Activated T-cell treated with anti-CD3 and anti-CD28 coated beads for 1 hour (primary cell): ENCODE data around the gene ENTHD1.
"Not testable (repeated sequence)": the region's sequence is repeated elsewhere in the genome, so short reads cannot be mapped to it uniquely, and the experiment has no call there.

ENCODE experiments used
- DNase-seq: peaks from one replicate; pipeline ENCODE4 v3.0.0-alpha.2; 2020; ENCODE audit warnings: low read depth

Gene ENTHD1

GRCh38 chr22:39924286-39924685 is 30.7 kb upstream of the ENTHD1 start:
- no peak for DNase-seq

GRCh38 chr22:39923696-39924095 is 30.1 kb upstream of the ENTHD1 start:
- no peak for DNase-seq

DNA sequence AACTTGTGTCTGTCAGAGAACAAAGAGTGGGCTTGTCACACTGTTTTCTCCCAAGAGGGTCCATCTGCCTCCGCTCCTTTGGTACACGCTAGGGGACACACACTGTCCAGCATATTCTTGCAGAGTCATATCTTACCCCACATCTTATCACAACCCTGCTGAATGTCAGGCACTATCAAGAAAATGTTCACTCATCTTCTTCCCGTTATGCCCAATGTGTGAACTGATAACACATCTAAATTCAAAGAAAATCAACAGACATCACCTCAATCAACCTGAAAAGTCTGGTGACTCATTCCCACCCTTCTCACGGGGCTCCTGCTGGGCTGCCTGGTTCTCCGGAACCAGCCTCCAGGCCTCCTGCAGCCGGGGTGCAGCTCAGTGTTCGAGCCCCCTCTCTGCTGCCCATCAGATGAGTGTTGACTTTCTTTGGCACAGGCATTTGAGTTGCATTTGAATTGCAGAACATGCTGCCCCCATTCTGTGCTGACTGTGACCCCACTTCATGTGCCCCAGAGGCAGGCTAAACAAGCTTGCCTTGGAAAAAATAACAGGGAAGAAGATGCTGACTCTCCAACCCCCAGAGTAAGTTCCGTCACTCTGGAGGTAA is 26.7 kb upstream of the ENTHD1 start:
- no peak for DNase-seq

DNA sequence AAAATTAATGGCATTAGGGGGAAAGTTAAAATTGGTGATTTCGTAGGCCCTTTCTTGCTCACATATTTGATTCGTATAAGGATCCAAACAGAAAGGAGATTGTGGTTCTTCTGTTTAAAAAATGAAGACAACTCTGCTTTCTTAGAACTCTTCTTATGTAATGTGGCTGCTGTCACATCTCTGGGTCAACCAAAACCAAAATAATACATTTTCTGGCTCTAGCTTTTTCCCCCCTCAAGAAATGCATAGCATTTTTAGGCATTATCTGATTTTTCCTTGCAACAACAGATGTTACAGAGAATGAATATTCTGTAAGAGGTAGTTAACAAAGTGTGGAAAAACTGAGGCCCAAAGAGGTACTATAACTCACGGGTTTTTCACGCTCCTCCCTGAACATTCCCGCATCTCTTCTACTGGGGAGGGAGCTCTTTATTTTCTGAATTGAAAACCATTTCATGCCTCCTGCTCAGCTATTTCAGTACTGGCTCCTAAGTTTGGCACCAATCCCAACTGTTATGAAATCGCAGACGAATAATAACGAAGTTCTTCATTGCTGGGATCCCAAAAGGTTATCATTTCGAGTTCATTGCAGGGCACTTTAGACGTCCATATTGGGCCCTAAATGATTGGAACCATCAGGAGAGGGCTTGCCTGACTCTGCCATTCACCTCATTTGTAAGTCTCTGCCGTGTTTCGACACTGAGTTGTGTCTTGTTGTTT is 24.4 kb upstream of the ENTHD1 start:
- no peak for DNase-seq

DNA sequence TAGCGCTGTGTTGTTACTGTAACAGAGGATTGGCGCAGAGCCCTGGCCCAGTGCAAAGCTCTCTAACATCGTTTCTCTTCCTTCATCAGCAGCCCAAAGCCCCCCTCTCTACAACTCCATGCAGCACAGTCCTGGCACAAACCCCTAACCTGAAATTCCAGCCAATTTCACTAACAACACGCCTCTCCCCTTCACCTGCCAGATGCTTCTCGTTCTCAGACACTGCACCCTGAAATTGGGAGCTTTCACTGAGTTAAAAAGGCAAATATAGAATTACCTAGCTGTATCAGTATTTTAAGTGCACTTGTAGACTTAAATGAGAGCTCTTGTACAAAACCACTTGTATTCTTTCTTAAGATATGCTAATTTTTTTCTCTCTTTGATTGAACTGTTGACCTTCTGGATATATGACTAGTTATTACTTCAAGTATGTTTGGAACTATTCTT is 23.7 kb upstream of the ENTHD1 start:
- no peak for DNase-seq

DNA sequence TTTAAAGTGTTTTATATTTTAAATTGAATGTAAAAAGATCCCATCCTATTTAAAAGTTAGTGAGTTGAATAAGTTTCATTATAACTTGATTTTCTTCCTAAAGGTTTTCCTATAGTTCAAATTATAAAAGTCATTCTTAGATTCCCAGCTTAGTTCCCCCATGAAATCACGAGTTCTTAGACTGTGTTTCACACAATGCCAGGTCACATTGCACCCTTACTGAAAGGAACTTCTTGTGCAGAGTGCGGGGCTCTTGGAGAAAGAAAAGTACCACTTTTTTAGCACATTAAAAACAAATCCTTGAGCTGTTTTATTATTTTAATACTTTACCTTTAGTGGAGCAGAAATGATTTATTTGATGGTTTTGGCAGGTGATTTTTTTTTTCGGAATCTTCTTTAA is 22.9 kb upstream of the ENTHD1 start:
- DNase-seq = no peak

GRCh38 chr22:39915295-39915726 is 21.8 kb upstream of the ENTHD1 start:
- DNase-seq = no peak

DNA sequence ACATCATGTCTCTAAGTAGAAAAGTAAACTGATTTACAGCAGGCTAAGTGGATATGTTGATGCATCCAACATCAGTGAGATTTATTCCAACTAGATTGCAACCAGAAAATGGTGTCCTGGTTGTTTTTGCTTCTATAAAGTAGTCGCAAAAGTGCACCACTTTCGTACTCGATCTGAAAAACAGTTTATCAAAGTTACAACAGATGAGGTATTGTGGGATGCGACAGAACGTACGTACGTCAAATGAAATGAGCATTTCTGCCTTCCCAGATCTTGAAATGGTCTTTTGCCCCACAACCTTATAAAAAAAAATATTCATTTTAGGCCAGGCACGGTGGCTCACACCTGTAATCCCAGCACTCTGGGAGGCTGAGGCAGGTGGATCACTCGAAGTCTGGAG is 21.0 kb upstream of the ENTHD1 start:
- no peak for DNase-seq

- no peak for DNase-seq
Measured at GRCh38 chr22:39913886-39914285, 20.3 kb upstream of the ENTHD1 start.

- no peak for DNase-seq
Measured at GRCh38 chr22:39913321-39913720, 19.8 kb upstream of the ENTHD1 start.

GRCh38 chr22:39910876-39911613 is 17.5 kb upstream of the ENTHD1 start:
- DNase-seq = no peak

DNA sequence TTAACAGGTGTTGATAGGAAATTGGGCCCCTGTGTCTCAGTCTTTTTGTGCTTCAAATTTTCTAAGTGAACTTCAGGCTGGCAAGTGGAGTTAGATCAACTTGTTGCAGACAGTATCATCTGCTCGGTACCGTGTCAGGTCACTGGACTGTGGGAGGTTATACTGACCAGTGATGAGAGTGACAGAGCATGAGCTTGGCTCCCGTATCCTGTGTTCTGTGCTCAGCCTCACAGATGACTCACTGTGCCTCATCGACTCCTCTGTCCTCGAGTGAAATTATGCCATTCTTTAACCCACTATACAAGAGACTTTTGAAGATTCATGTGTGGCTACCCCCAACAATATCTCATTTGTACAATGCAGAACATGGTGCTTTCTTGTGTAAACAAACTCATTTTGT is 15.2 kb upstream of the ENTHD1 start:
- DNase-seq = no peak

DNA sequence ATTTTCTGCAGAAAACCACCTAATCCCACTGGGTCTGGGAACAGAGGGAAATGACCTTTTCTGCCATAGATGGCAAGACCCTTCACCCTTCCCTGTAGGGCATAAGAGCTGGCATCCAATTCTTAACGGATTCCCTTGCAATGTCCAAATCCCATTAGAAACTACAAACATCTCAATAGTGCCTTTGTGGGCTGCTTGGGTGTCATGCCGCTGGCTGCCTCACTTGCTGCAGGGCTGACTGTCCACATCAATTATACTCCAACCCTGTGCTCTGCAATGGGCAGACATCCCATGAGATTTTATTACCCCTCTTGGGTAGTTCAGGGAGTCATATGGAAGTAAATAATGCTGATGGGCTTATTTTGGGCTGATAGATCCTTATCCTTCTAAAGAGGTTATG is 14.6 kb upstream of the ENTHD1 start:
- no peak for DNase-seq

DNA sequence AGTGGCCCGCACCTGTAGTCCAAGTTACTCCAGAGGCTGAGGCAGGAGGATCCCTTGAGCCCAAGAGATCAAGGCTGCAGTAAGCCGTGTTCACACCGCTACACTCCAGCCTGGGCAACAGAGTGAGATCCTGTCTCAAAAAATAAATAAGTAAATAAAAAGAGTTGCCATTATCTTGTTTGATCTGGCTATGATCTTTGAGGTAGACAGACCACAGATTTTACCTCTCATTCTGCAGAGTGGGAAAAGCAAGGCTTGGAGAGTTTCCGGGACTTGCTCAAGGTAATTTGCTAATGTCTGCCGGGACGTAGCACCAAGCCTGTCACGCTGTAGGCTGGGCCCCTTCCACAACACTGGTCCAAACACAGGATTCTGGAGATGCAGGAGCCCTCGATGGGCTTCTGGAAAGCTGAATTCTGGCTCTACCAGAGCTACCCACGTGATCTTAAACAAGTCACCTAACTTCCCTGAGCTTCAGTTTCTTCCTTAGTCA is 14.1 kb upstream of the ENTHD1 start:
- DNase-seq = no peak

GRCh38 chr22:39907047-39907446 is 13.5 kb upstream of the ENTHD1 start:
- DNase-seq = no peak

DNA sequence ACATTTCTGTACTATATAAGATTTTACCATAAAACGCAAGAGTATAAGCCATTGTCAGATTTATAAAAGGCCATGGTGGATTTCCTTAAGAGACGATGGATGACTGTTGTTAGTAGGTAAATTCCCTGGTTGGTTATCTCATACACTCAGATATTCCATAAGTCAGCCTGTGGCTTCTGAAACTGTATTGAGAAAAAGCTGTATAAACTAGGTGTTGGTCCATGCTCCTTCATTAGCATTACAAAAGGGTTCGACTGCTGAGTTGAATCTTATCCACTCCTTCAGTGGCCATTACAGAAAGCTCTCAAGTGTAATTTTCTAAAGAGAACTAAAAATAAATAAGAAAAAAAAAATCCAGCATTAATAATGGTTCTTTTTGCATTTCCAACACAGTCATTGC is 12.6 kb upstream of the ENTHD1 start:
- no peak for DNase-seq

DNA sequence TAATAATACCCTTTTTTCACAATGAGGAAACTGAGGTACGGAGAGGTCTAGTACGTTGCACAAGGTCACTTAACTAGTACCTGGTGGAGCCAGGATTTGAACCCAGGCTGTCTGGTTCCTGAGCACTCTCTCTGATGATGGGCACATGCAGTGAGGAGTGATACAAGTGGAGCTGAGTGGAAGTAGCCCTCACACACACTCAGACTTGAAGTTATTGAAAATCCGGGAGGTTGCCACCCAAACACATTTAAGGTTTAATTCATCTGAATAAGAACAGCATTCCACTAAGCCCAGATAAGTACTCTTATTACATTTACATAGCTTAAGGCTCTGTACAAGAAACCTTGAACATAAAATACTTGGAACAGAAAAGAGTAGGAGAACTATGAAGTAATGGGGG is 12.1 kb upstream of the ENTHD1 start:
- no peak for DNase-seq

GRCh38 chr22:39904862-39905261 is 11.3 kb upstream of the ENTHD1 start:
- DNase-seq = no peak

- not testable (repeated sequence) for DNase-seq
Measured at GRCh38 chr22:39904024-39904423, 10.5 kb upstream of the ENTHD1 start.

GRCh38 chr22:39901565-39902146 is 8.1 kb upstream of the ENTHD1 start:
- DNase-seq = no peak

GRCh38 chr22:39900306-39901227 is 7.0 kb upstream of the ENTHD1 start, which contains the start of gene GRAP2:
Gene GRAP2, plus strand, starts transcription at chr22:39901084. Its CDS starts 46,023 bp downstream, at chr22:39947107.
- DNase-seq = peak; percentile 40
